DOHH2 (cell line): ENCODE results near the gene NATD1.

Experiments used
- CTCF ChIP-seq: fragments of 200-600 bp; sonication (generic); IDR thresholded peaks from one replicate; pipeline ENCODE4 v1.5.1; 2014; ENCODE audit warnings: antibody characterized with exemption, mild to moderate bottlenecking, low read depth, low read length; ENCODE audit not compliant: poor library complexity, severe bottlenecking
- EZH2phosphoT487 ChIP-seq: fragments of 200-600 bp; sonication (generic); IDR thresholded peaks from 2 replicates; pipeline ENCODE4 v1.6.1; 2017; ENCODE audit warnings: borderline replicate concordance, mild to moderate bottlenecking, antibody characterized with exemption, low read length, moderate library complexity, mixed read lengths

GRCh38 chr17:21286909-21287702 is 33.9 kb upstream of the NATD1 start:
- TF ChIP-seq CTCF (no peak), EZH2phosphoT487 (no peak)
